NCI-H1436 (cell line): ENCODE data around the gene MASP1.

Experiments used
- DNase-seq: peaks from one replicate; lab custom pipeline; 2025; lab: John Stamatoyannopoulos, UW

Gene MASP1

DNA sequence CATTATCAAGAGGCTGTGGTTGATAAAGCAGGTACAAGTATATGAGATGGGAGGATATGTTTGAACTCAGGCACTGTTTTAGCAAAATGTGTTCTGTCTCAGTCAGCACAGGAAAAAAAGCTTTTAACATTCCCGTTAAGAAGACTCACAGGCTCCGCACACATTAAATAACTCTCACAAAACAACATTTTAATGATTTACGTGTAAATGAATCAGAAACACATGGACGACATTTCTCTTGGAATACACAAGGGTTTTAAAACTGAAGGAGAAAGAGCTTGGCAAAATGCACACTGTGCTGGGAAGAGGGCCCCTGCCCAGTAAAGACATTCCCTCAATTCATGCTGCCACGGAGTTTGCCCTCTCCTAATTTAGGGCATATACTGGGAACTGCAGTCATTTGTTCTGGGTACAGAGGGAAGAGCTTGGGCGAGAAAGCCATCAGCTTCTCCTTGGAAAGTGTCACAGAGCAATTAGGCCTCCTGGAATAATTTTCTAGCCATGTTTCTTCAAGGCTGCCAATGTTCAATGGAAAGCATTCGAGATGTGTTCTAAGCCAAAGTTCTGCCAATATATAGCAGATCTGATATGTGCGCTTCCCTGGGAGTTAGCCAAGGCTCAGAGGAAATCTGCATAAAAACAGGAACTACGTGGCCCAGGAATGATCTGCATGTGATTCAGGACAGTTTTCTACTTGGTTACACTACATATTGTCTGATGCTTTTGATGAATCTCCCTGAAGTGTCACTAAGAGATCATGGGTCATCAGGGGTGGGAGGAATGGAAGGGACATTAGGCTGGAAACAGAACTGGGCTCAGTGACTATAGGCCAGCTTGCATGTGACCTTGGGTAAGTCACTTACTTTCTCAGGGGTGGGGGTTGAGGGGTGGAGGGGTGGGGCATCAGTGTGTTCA is 2.2 kb upstream of the MASP1 start:
- no peak for DNase-seq

DNA sequence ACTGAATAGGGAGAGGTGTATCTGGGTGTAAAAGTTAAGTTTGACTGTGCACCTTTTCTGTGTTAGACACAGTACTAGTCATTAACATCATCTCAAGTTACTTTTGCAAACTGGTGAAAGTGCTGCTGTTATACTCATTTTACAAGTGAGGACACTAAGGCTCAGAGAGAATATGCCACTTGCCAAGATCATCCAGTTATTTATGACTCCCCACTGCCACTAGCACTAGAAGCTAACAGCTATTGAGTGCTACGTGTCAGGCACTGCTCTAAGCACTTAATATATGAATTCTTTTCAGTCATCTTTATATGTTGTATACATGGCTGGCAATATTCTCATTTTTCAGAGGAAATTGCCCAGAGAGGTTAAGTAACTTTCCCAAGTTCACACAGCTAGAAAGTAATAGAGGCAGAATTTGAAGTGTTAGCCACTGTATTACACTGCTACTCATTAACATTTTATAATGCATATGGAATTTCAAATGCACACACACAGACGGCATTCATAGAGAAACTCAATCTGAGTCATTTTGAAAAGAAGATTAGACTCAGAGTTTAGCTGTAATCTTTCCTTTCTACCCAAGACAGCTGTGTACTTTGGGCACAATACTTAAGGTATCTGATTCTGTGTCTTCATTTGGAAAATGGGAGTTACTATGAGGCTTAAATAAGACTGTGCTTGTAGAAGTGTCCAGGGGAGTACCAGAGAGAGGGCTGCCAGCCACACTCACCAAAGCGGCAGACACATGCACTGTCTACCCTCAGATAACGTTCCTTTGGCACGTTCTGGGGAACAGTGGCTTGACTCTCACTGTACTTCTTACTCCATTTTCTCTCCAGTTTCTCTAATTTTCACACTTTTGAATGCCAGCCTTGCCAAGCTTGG is 1.3 kb upstream of the MASP1 start:
- no peak for DNase-seq

DNA sequence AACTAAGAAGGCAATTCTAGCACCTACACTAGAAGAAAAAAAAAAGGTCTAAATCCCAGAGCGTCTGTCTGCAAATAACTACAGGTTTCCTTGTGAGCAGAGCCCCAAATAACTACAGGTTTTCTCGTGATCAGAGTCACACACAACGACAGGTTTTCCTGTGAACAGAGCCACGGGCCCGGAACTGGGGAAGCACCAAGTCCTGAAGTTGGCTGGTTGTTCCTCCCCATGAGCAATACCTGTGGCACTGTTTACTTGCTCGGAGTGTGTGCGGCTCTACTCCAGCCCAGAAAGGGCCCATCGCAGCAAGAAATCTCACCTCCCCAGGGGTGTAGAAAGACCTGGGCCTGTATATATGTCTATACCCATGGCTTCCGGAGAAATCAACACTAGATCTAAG is 644 bp upstream of the MASP1 start:
- no peak for DNase-seq

DNA sequence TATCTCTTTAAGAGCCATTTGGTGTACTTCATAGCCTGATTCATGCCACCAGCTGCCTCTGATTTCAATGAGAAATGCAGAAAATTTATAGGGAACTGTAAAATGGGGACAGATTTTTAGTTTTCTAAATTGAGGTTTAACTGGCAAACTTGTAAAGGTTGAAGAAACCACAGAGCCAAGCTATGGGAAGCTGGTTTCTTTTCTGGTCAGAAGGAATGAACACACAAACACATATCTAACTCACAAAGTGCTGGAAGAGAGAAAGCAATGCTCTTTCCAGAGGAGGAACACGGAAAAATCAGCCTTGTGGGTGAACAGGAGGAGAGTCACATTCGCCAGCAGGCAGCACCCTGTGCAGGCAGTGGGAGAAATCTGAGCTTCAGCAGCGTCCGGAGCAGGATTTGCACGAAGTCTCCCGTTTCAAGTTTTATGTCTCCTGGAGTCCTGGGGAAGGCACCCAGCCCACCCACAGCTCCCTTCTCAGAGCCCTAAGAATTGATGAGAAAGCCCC is 481 bp downstream of the MASP1 start:
- DNase-seq = peak; percentile 8

DNA sequence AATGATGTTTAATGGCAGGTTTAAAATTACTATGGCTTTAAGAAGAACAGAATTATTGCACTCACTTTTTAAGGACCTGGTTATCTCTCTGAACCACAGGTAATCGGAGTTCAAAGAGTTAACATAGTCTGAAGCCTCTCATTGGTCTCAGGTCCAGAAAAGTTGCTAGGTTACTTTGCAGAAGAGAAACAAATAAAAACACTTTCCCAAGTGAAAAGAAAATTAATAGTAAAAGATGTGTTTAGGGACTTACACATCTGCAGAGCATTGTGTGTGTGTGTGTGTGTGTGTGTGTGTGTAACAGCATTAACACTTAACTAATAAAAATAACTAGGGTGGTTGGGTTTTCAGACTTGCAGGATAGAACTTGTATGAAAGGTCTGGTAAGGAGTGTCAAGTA is 1.0 kb downstream of the MASP1 start:
- DNase-seq = no peak

DNA sequence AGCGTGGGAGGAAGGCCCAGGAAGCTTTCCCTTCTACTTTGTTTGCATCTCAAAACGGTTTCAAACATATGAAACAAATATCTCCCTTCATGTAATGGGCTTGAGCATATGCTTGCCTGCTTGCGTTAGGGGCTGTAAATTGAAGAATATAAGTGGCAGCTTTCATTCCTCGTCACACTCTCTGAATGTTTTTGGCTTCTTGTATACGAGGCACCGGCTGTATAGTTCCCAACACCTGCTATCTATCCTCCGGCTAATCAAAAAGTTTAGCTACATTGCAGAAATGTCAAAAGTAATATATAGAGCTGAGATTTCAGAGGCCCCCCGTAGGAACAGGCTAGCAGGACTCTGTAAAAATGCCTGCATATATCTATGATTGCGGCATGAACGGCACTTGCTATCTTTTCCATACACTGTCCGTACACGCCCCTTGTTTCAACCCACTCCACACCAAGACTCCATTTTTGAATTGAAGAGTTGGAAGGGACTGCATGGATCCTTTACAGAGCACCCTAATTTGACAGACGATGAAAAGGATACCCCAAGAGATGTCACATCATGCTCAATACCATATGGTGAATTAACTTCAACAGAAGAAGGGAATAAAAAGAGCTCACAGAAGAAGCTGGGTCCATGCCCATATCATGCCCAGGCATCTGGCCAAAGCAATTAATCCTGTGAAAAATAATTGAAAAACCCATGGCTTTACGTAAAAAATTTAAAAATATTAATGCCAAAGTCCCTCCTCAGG is 2.5 kb downstream of the MASP1 start:
- no peak for DNase-seq

- no peak for DNase-seq
These were observed 3.2 kb downstream of the MASP1 start for GRCh38 chr3:187288131-187288854.

- no peak for DNase-seq
These were observed 4.3 kb downstream of the MASP1 start for GRCh38 chr3:187287256-187287655.

GRCh38 chr3:187286467-187287059 is 5.0 kb downstream of the MASP1 start:
- no peak for DNase-seq

DNA sequence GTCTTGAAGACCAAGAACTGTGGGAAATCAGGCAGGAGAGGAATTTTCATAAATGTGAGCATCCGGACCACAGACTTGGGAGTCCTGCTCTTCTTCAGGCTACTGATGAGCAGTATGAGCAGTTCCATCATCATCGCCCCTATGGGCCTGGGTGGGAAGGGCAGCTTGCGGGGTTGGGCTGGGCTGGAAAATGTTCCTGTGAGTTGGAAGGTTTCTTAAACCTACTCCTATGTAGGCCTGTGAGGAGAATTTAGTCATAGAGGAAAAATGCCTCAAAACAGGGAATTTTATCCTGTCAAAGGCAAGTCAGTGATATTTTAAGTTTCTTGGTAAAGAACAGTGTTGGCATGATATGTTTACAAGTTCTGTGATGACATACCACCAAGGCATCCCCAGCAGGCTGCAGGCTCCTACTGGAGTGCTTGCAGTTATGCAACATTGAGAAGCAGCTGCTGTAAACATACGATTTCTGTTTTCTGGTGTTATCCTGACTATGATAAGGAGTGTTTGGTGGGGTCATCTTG is 10.3 kb downstream of the MASP1 start:
- DNase-seq = no peak

- DNase-seq = no peak
These were observed 10.9 kb downstream of the MASP1 start for GRCh38 chr3:187280644-187281043.

GRCh38 chr3:187277129-187277462 is 14.4 kb downstream of the MASP1 start:
- no peak for DNase-seq

- DNase-seq = no peak
These were observed 15.0 kb downstream of the MASP1 start for GRCh38 chr3:187276397-187277128.

DNA sequence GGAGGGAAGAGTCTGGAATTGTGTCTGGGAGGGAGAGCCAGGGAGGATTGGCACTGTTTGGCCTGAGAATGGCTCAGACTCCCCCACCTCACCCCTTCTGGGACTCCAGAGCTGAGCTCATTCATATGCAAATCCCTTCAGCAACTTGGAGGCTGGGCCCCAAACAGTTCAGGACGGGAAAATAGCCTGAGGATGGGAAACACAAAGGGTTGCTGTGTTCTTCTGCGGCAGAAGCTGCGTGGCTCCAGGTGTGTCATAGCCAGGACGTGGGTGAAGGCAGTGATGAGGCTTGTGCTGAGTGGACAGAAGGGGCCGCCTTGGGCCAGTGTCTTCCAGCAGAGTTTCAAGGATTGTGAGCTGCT is 16.6 kb downstream of the MASP1 start:
- no peak for DNase-seq

- no peak for DNase-seq
These were observed 17.1 kb downstream of the MASP1 start for GRCh38 chr3:187274315-187274976.

DNA sequence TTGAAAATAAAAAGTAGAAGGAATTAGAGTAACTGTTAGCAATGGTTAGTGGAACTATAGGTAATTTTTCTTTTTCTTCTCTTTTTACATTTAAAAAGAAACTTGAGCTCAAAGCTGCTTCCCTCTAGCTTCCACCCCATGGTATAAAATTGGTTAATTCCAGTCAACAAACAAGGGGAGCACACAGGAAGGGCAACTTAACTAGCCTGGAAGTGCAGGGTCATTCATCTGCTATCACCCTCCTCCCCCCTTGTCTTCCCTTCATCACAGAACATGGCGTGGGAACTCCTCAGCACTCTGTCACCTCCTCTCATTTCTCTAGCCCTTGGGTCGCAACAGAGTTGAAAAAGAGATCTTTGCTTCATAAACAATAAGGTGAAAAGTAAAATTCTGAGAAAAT is 20.0 kb downstream of the MASP1 start:
- no peak for DNase-seq

DNA sequence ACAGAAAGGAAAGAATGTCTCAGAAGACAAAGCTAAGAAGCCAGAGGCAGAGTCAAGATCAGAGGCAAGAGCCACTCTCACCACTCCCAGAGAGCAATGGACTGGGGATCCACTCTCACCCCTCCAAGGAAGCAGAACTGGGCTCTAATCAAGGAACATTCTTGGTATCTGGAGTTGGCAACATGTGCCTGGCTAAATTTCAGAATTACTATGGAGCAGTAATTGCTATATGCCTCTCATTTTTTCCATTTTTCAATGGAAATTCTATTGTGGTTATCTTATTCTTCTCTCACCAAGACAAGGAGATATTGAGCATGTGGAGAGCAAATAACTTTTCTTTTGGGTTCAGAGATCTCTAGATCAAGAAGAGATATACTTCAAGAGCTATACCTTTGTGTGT is 22.1 kb downstream of the MASP1 start:
- no peak for DNase-seq

DNA sequence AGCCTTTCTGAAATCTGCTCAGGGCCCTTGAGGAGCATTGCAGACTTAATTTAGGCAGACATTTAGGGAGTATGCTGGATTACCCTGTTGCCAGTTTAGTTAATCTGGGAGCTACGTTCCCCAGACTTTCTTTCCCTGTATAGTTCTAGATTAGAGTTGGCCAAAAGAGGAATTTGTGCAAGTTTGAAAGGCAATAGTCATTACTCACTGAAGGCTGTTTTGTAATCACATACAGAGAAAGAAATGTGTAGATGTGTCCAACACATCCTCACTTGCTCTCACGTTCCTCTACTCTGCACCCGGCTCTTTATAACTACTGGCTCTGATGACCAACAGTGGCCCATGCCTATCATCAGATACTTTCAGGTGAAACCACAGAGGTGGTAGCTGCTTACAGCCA is 24.2 kb downstream of the MASP1 start:
- no peak for DNase-seq

GRCh38 chr3:187266691-187267090 is 24.8 kb downstream of the MASP1 start:
- no peak for DNase-seq

GRCh38 chr3:187265461-187265955 is 26.0 kb downstream of the MASP1 start:
- no peak for DNase-seq
